Measurements from ENCODE around the gene MMS19.
"Not testable (repeated sequence)": the region's sequence is repeated elsewhere in the genome, so short reads cannot be mapped to it uniquely, and the experiment has no call there.

MMS19 gene

GRCh38 chr10:97503406-97503805 lies 5.2 kb upstream of the MMS19 start:
- DNase-seq (ENCODE audit: low read depth in 2 of 2, low spot score in 1 of 2) = no peak

- no peak for DNase-seq (ENCODE audit: low read depth in 2 of 2, low spot score in 1 of 2)
Measured at GRCh38 chr10:97502916-97503315, 4.7 kb upstream of the MMS19 start.

- DNase-seq (ENCODE audit: low read depth in 2 of 2, low spot score in 1 of 2) = no peak
Measured at GRCh38 chr10:97500297-97500575, 2.0 kb upstream of the MMS19 start.

DNA sequence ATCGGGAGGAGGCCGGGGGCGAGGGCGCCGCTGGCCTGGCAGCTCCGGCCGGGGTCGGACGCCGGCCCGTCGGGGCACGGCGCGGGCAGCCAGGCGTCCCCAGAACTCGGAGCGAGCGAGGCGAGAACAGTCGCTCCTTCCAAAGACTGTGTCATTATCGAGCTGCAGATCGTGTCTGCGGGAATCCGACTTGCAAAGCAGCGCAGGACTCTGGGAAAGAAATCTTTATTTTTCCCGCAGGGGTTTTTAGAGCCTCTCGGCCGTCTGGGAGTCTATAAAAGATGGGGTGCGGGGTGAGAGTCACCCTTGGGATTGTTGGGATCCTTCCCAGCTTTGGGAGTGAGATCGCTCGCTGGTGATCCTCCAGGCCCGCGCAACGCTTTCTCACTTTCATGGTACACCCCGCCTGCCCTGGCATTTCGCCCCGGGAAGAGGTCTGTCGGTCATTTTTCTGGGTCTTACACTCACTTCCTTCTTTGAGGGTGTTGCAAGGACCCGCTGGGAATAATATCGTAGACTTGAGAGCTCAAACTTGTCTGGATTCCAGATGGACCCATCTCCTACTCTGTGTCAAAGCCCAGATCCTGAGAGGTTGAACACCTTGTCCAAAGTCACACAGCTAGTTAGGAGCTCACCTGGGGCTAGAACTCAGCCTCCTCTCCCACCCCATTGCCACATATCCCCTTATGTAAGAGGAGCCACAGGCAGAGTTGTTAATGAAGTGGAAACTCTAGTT lies 1.5 kb upstream of the MMS19 start:
- DNase-seq (ENCODE audit: low read depth in 2 of 2, low spot score in 1 of 2) = no peak

- DNase-seq (ENCODE audit: low read depth in 2 of 2, low spot score in 1 of 2) = no peak
Measured at GRCh38 chr10:97498841-97499560, 779 bp upstream of the MMS19 start, which contains the start of gene UBTD1. TSS of gene UBTD1 (plus strand) at chr10:97498924. CDS start at chr10:97499204, 280 bp downstream.

GRCh38 chr10:97497572-97498075 lies 598 bp downstream of the MMS19 start:
- peak in 1 of 2 donors; percentile 33 for DNase-seq (ENCODE audit: low read depth in 2 of 2, low spot score in 1 of 2)

GRCh38 chr10:97494863-97495506 lies 3.2 kb downstream of the MMS19 start:
- no peak for DNase-seq (ENCODE audit: low read depth in 2 of 2, low spot score in 1 of 2)

DNA sequence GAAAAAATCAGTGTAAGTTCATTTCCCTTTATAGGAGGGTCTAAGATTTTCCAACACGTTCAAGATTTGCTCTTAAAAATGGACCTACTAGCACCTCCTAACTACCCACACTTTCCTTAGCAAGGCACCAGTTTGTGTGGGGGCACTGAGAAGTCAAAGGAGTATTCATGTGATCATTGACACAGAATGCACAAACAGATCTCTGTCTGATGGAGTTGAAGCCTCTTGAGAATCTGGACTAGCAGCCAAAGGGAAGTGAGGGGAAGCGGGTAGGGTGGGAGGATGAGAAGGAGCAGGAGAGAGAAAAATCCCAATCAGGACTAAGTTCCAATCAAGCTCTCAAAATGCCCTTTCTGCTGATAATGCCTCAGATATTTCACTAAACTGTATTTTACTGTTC lies 4.1 kb downstream of the MMS19 start:
- DNase-seq (ENCODE audit: low read depth in 2 of 2, low spot score in 1 of 2) = no peak

DNA sequence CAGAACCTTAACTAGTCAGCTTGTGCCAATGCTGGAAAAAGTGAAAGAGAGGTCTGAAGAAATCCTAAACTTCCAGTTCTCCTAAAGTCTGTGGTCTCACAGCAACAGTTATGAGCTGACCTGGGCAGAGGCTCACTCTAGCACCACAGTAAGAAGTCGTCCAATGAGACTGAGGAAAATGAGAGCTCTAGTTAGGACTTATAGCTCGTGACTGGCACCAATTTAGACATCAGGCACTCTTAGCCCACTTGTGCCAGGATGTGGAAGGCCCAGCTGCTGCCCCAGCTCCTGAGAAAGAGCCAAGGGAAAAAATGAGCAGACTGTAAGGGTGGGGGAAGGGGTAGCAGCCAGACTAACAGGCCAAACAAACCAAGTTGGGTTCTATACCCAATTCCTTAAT lies 7.6 kb downstream of the MMS19 start:
- DNase-seq (ENCODE audit: low read depth in 2 of 2, low spot score in 1 of 2) = no peak

GRCh38 chr10:97485647-97486281 lies 12.5 kb downstream of the MMS19 start:
- no peak for DNase-seq (ENCODE audit: low read depth in 2 of 2, low spot score in 1 of 2)

DNA sequence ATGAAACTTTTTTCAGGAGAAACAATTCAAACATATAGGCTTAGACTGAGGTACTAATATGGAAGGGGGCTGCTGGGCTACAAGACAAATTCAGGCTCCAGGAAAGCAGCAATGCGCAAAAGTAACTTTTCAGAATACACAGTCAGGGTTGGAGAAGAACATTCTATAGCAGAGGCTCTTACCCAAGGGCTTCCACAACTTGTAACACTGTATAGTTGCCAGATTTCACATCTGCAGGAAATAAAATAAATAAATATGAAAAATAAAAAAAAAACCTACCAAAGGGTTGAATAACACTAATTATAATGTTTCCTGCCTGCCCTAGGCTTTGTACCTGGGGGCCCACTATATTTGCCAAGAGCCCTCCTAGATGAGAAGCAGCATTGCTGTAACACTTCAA lies 14.3 kb downstream of the MMS19 start:
- no peak for DNase-seq (ENCODE audit: low read depth in 2 of 2, low spot score in 1 of 2)

DNA sequence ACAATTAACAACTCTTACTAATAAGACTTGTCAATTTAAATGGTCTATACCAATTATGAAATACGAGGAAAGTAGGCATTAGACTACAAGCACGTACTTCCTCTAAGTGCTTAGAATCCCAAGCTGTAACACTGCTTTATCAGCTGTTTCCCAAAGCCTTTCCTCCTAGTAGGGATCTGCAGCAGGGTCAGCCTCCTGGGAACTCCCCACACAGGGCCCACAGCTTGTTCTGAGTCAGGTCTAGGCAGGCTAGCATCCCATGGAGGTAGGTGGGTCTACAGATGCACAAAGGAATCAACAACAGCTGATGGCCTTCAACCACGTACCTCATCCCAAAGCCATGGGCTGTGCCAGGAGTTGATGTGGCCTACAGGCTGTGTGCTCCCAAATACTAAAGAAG lies 14.7 kb downstream of the MMS19 start:
- no peak for DNase-seq (ENCODE audit: low read depth in 2 of 2, low spot score in 1 of 2)

DNA sequence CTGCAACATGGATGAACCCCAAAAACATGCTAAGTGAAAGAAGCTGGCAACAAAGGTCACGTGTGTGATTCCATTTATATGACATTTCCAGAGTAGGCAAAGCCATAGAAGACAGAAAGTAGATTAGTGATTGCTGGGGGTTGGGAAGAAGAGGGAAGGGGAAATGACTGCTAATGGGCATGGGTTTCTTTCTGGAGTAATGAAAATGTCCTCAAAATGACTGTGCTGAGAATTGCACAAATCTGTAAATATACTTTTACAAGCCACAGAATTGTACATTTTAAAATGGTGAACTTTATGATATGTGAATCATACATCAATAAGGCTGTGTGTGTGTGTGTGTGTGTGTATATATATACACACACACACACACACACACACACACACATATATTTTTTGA lies 15.8 kb downstream of the MMS19 start:
- DNase-seq (ENCODE audit: low read depth in 2 of 2, low spot score in 1 of 2) = no peak

DNA sequence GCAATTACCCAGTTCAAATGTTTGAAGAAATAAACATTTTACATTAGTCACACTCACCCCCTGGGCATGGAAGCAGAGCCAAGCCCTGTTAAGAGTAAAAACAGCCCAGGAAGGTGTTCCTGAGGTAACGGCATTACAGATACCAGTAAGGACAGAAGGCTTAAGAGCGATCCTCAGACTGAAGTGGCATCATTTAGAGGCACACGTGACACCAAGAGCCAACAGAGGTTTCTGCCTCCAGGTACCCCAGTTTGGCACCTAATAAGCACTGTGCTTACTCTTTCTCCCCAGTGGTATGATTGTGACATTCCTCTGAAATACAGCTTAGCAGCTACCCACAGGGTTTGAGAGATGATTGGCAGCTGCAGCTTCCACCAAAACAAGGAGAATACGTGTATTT lies 17.2 kb downstream of the MMS19 start:
- no peak for DNase-seq (ENCODE audit: low read depth in 2 of 2, low spot score in 1 of 2)

GRCh38 chr10:97479939-97480338 lies 18.3 kb downstream of the MMS19 start:
- no peak for DNase-seq (ENCODE audit: low read depth in 2 of 2, low spot score in 1 of 2)

GRCh38 chr10:97479410-97479809 lies 18.8 kb downstream of the MMS19 start:
- DNase-seq (ENCODE audit: low read depth in 2 of 2, low spot score in 1 of 2) = not testable (repeated sequence)

DNA sequence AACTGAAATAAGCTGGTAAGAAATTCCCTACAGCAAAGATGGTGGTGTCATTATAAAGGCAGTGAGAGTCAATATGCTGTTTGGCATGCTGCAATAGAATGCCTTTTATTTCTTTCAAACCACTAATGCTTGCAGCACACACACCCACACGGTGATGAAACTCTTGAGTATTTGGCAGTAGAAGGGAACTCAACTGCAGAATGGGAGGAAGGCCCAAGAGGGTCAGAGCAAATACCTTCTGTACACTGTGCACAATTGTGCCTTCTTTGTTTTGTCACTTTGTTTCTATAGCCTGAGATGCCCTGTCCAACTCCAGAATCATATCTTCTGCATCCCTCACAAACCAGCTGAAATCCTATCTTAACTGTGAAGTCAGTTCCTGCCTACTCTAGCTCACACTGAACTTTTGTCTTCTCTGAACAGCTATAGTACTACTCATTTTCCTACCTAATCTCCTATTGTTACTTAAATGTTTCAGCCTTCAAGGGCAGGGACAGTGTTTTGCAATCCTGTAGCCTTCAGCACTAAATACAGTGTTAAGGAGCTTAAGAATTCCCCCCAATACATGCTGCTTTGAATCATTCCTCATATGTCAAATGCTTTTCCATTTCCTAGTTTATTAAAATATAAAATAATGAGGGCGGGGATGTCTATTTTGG lies 22.2 kb downstream of the MMS19 start:
- no peak for DNase-seq (ENCODE audit: low read depth in 2 of 2, low spot score in 1 of 2)

DNA sequence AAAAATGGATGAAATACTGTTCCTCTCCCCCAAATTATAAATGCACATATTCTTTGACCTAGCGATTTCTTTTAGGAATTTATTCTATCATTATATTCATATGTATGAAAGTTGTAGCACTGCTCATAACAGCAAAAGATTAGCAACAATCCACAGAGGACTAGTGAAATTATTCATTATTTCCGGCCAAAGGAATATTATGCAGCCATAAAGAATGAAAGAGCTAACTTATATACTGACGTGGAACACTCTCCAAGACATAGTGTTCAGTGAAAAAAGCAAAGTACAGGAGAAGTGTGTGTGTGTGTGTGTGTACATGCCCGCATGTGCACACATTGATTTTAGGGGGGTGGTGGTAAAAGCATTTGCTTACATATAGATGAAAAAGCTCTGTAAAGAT lies 23.3 kb downstream of the MMS19 start:
- no peak for DNase-seq (ENCODE audit: low read depth in 2 of 2, low spot score in 1 of 2)

DNA sequence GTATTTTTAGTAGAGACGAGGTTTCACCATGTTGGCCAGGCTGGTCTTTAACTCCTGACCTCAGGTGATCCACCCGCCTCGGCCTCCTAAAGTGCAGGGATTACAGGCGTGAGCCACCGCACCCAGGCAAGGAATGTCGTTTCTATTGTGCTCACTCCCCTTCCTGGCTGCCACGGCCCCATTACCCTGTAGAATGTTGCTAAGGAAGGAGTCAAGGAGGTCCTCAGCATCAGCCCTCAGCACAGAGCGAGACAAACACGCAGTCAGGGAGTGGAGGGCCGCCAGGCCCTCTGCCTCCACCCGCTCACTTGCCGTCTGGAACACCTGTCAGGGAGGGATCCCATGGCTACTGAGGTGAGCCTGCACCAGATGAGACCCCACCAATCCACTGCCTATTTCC lies 29.4 kb downstream of the MMS19 start:
- DNase-seq (ENCODE audit: low read depth in 2 of 2, low spot score in 1 of 2) = not testable (repeated sequence)

DNA sequence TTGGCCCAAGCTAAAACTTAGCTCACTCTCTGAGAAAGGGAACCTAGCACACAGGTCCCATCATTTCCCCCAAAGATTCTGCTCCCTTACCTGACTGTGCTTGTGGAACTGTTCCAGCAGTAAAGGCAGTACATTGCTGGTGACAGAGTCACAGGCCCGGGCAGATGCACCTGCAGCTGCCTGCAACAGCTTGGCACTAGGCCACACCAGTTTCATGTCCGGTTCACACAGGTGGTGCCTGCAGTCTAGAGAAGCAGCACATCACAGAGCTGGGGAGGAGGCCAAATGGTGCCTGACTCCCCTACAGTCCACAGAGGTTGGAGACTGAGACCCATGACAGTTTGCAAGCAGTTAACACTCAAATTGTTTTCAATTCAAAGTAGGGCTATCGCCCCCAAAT lies 30.1 kb downstream of the MMS19 start:
- no peak for DNase-seq (ENCODE audit: low read depth in 2 of 2, low spot score in 1 of 2)

DNA sequence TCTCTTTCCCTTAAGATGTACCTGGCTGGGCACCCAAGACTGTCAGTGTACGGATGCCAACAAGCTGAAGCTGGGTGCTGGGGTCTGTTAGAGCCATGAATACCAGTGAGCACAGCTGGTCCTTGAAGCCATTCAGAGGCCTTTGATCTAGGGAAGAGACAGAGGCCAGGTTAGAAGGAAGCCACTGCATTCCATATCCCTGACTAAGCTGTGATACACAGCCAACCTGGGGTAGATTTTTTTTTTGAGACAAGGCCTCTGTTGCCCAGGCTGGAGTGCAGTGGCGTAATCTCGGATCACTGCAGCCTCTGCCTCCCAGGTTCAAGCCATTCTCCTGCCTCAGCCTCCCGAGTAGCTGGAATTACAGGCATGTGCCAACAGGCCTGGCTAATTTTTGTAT lies 31.5 kb downstream of the MMS19 start:
- DNase-seq (ENCODE audit: low read depth in 2 of 2, low spot score in 1 of 2) = no peak

Measured in stimulated activated CD8-positive, alpha-beta memory T cell treated with anti-CD3 and anti-CD28 coated beads, Interleukin-4, amount 100 ng/mL, for 1 hour (primary cell).